ENCODE measurements around the gene ITGB7.

Gene ITGB7, protein sequence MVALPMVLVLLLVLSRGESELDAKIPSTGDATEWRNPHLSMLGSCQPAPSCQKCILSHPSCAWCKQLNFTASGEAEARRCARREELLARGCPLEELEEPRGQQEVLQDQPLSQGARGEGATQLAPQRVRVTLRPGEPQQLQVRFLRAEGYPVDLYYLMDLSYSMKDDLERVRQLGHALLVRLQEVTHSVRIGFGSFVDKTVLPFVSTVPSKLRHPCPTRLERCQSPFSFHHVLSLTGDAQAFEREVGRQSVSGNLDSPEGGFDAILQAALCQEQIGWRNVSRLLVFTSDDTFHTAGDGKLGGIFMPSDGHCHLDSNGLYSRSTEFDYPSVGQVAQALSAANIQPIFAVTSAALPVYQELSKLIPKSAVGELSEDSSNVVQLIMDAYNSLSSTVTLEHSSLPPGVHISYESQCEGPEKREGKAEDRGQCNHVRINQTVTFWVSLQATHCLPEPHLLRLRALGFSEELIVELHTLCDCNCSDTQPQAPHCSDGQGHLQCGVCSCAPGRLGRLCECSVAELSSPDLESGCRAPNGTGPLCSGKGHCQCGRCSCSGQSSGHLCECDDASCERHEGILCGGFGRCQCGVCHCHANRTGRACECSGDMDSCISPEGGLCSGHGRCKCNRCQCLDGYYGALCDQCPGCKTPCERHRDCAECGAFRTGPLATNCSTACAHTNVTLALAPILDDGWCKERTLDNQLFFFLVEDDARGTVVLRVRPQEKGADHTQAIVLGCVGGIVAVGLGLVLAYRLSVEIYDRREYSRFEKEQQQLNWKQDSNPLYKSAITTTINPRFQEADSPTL

DNA sequence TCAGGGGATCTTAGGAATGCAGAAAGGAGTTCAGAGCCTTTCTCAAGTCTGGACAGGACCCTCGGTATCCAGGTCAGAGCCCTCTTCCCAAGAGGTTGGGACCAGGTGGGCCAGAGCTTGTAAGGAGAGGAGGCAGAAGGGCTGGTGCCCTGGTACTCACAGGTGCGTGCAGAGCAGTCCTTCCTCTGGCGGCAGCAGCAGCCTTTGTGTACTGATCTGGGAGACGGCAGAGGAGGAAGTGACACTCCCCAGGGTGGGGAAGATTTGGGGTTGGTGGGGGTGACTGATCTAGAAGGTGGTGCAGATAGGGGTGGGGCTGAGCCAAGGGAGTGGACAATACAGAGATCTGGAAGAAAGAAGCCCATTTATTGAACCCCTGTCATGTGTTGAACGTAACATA, at the start of gene ITGB7:
Gene ITGB7, minus strand, starts transcription at position 210 of the 400 bp plus-strand sequence. CDS start 6,808 bp downstream, outside the sequence.
- Histone ChIP-seq H3K27ac (ENCODE audit: low read depth, low read length) (no peak within 1 kb of the TSS), H3K4me3 (ENCODE audit: low read length) (peak within 1 kb of the TSS; percentile 5), H3K27me3 (ENCODE audit: control insufficient read depth, insufficient read depth, low read length) (no peaks in the 10 kb centered on the region), H3K4me1 (ENCODE audit: control insufficient read depth, insufficient read depth, low read length) (peaks cover 6% of the 10 kb centered on the region), H3K9ac (ENCODE audit: low read length) (no peak within 1 kb of the TSS), H3K36me3 (ENCODE audit: control insufficient read depth, insufficient read depth, low read length) (peaks cover 8% of the 10 kb centered on the region)

DNA sequence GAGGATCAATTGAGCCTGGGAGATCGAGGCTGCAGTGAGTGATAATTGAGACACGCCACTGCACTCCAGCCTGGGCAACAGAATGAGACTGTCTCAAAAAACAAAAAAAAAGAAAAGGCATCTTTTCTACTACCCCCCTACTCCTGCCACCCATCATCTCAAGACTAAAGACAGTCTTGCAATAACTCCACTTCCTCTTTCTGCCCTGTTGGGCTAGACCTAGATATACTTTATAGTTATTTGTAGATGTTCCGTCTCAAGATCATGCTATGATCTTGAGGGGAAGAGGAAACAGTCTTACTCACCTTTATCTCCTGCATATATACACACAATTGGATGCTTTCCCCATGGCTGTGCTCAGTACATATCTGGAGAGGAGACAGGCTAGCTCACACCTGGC, 48.9 kb upstream of the ITGB7 start:
- no peak overlapping the region for H3K27ac ChIP-seq (ENCODE audit: low read depth, low read length)
- no peak overlapping the region for H3K9ac ChIP-seq (ENCODE audit: low read length)
- H3K4me1 ChIP-seq (ENCODE audit: control insufficient read depth, insufficient read depth, low read length): peaks cover 8% of the 10 kb centered on the region
- no peaks in the 10 kb centered on the region for H3K27me3 ChIP-seq (ENCODE audit: control insufficient read depth, insufficient read depth, low read length)
- H3K36me3 ChIP-seq (ENCODE audit: control insufficient read depth, insufficient read depth, low read length): peaks cover 8% of the 10 kb centered on the region
- no peak overlapping the region for H3K4me3 ChIP-seq (ENCODE audit: low read length)

DNA sequence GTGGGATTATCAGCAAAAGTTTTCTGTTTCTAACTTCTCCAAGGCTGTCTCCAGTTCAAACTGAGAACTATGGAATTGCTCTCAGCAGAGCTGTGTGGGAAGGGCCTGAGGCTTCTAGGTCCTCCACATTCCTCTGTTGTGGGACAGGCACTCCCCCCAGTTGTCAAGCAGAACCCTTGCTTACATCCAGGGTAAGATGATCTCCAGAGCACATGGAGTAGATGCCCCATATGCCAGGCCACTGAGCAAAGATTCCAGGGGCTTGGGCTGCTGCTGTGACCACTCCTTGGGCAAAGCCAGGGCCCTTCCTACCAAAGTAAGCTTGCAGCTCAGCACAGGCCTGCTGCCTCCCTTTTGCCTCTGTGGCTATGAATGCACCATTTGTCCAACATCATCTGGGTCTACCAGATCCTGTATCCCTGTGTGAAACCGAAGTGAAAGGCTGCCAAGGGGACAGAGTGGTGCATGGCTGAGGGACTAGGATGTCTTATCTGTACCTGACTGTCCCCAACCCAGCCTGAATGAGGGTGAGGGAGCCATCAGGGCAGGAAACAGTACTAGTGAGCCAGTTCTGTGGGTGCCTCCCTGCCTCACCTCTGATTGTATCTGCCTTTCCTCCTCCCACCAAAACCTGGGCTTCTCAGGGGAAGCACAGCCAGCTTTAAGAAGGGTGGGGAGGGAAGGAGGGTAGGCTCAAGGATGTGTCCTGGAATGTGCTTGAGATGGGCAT, 47.9 kb upstream of the ITGB7 start:
- peaks cover 8% of the 10 kb centered on the region for H3K4me1 ChIP-seq (ENCODE audit: control insufficient read depth, insufficient read depth, low read length)
- no peak overlapping the region for H3K9ac ChIP-seq (ENCODE audit: low read length)
- H3K36me3 ChIP-seq (ENCODE audit: control insufficient read depth, insufficient read depth, low read length): peaks cover 8% of the 10 kb centered on the region
- no peaks in the 10 kb centered on the region for H3K27me3 ChIP-seq (ENCODE audit: control insufficient read depth, insufficient read depth, low read length)
- H3K4me3 ChIP-seq (ENCODE audit: low read length): no peak overlapping the region
- H3K27ac ChIP-seq (ENCODE audit: low read depth, low read length): no peak overlapping the region

DNA sequence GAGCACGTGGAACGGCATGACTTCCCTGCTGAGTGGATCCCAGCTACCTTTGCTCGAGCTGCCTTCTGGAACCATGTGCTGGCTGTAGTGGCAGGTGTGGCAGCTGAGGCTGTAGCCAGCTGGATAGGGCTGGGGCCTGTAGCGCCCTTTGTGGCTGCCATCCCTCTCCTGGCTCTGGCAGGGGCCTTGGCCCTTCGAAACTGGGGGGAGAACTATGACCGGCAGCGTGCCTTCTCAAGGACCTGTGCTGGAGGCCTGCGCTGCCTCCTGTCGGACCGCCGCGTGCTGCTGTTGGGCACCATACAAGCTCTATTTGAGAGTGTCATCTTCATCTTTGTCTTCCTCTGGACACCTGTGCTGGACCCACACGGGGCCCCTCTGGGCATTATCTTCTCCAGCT, 46.2 kb upstream of the ITGB7 start:
- Histone ChIP-seq H3K9ac (ENCODE audit: low read length) (no peak overlapping the region), H3K27ac (ENCODE audit: low read depth, low read length) (no peak overlapping the region), H3K36me3 (ENCODE audit: control insufficient read depth, insufficient read depth, low read length) (peaks cover 8% of the 10 kb centered on the region), H3K4me1 (ENCODE audit: control insufficient read depth, insufficient read depth, low read length) (peaks cover 8% of the 10 kb centered on the region), H3K4me3 (ENCODE audit: low read length) (peak overlapping the region; percentile 96), H3K27me3 (ENCODE audit: control insufficient read depth, insufficient read depth, low read length) (no peaks in the 10 kb centered on the region)

DNA sequence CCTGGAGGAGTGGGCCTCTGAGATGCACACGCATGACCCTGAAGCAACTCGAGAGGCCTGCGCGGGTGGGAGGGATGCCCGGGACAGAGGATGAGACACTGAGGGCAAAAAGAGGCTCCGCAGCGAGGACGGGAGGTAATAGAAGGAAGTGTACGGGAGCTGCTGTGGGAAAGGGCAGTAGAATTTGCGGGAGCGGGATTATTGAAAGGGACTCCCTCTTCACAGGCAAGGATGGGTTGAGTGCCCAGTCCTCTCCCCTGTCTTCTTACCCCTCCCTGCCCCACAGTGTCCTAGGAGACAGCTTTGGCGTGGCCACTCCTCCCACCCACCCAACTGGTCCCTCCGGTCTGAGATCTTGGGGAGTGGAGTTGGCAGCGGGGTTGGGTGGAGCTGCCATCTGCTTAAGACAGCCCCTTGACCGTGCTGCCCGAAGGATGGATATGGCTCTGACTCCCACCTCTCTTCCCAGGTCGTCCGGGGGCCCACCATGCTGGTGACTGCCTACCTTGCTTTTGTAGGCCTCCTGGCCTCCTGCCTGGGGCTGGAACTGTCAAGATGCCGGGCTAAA, 45.4 kb upstream of the ITGB7 start:
- H3K36me3 ChIP-seq (ENCODE audit: control insufficient read depth, insufficient read depth, low read length): peaks cover 8% of the 10 kb centered on the region
- H3K9ac ChIP-seq (ENCODE audit: low read length): peak overlapping the region; percentile 86
- peak overlapping the region; percentile 96 for H3K4me3 ChIP-seq (ENCODE audit: low read length)
- H3K4me1 ChIP-seq (ENCODE audit: control insufficient read depth, insufficient read depth, low read length): peaks cover 8% of the 10 kb centered on the region
- H3K27ac ChIP-seq (ENCODE audit: low read depth, low read length): peak overlapping the region; percentile 86
- H3K27me3 ChIP-seq (ENCODE audit: control insufficient read depth, insufficient read depth, low read length): no peaks in the 10 kb centered on the region

DNA sequence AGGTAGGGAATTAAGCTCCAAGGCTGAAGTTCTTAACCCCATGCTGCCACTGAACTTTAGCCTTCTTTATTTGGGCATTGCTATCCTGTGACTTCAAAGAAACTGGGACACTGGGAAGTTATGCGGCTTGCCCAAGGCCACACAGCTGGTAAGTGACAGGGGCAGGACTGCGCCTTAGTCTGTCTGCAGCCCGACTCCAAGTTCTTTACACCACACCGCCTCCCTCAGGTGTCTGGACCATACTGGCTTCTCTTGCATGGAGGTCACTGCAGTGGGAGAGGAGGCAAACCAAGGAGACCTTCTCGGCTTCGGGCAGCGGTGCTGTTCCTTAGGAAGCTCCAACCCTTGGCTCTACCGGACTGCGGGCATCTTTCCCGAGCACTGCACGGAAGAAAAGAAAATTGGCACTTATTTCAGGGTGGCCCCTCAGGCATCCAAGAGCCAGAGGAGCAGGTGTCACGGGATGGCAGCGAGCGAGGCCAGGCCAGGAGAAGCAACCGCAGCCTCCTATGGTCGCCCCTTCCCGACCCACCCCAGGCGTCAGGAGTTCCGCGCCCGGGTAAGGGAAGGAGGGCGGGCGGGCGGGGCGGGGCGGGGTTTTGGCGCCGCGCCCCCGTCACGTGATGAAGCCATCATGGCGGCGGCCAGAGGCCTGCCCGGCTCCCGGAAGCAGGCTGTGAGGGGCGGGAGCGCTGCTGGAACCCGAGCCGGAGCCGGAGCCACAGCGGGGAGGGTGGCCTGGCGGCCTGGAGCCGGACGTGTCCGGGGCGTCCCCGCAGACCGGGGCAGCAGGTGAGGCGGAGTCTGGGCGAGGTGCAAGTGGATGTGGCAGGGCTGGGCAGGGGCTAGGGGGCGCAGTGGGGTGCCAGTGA, 44.7 kb upstream of the ITGB7 start:
- Histone ChIP-seq H3K27ac (ENCODE audit: low read depth, low read length) (peak overlapping the region; percentile 86), H3K4me1 (ENCODE audit: control insufficient read depth, insufficient read depth, low read length) (peaks cover 8% of the 10 kb centered on the region), H3K9ac (ENCODE audit: low read length) (peak overlapping the region; percentile 86)

DNA sequence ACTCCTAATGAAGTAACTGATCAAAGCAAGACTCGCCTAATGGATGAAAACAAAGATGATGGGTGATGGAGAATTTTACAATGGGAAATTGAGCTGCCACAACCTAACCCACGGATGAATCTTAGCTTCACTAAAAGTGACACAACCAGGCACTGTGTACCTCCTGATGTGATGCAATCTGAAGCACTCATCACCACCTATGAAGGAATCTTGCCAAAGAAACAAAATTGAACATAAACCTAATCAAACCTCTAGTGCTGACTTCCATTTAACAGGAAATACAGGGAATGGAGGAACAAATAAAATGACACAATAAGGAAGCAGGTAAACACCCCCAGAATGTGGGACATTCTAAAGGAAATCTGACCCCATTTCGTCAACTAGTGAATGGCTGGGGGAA, 38.2 kb upstream of the ITGB7 start:
- H3K4me3 ChIP-seq (ENCODE audit: low read length): no peak overlapping the region
- no peak overlapping the region for H3K27ac ChIP-seq (ENCODE audit: low read depth, low read length)
- no peaks in the 10 kb centered on the region for H3K27me3 ChIP-seq (ENCODE audit: control insufficient read depth, insufficient read depth, low read length)
- no peaks in the 10 kb centered on the region for H3K4me1 ChIP-seq (ENCODE audit: control insufficient read depth, insufficient read depth, low read length)
- H3K9ac ChIP-seq (ENCODE audit: low read length): no peak overlapping the region
- H3K36me3 ChIP-seq (ENCODE audit: control insufficient read depth, insufficient read depth, low read length): no peaks in the 10 kb centered on the region

More for the DNA sequence above, 44.7 kb upstream of the ITGB7 start:
- H3K27me3 ChIP-seq (ENCODE audit: control insufficient read depth, insufficient read depth, low read length): no peaks in the 10 kb centered on the region
- H3K36me3 ChIP-seq (ENCODE audit: control insufficient read depth, insufficient read depth, low read length): peaks cover 8% of the 10 kb centered on the region
- peak overlapping the region; percentile 96 for H3K4me3 ChIP-seq (ENCODE audit: low read length)

DNA sequence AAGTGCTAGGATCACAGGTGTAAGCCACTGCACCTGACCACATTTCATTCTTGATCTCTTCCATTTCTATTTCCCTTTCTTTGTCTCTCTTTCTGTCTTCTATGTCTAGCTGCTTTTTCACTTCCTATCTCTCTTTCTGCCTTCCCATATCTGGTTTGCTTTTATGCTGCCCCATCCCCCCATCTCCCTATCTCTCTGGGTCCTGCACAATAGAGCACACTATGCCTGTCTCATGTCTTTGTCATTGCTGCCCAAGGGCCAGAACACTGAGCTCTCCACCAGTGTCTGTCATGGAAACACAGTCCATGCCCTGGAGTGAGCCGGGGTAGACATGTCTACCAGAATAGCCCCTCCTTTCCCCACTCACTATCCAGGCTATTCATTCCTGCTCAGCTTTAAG, 37.3 kb upstream of the ITGB7 start:
- Histone ChIP-seq H3K36me3 (ENCODE audit: control insufficient read depth, insufficient read depth, low read length) (no peaks in the 10 kb centered on the region), H3K4me1 (ENCODE audit: control insufficient read depth, insufficient read depth, low read length) (no peaks in the 10 kb centered on the region), H3K9ac (ENCODE audit: low read length) (no peak overlapping the region), H3K27me3 (ENCODE audit: control insufficient read depth, insufficient read depth, low read length) (no peaks in the 10 kb centered on the region), H3K4me3 (ENCODE audit: low read length) (no peak overlapping the region), H3K27ac (ENCODE audit: low read depth, low read length) (no peak overlapping the region)

DNA sequence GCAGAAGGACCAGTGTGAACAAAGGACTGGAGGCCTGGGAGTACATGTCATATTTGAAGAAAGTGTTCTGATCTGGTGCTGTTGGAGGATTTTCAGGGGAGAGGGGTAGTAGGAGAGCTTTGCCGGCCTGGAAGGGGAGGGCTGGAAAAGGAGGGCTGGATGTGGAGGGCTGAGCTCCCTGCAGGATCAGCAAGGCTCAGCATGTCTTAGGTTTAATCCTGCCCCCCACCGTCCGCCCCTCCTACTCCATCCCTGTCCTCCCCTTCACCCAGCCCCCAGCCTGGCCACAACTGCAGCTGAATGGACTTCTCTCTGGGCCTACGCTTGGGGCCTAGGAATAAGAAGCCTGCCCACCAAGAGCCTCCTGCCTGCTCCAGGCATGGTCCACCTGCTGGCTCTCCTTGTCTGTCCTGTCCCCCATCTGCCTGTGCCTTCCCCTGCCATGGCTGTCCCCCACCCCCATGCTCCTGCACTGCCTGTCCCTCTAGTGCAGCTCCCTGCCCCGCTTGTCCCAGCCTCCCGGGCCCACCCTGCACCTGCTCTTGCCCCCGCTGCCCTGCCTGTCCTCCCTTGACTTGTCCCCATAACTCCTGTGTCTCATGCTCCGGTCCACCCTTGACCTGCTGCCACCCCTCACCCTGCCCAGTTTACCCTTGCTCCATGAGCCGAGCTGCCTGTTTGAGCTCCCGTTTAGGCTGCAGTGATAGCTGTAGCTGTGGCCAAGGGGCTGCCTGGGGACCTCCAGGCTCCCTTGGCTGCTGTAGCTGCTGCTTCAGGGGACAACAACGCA, 34.8 kb upstream of the ITGB7 start:
- H3K4me1 ChIP-seq (ENCODE audit: control insufficient read depth, insufficient read depth, low read length): no peaks in the 10 kb centered on the region
- H3K9ac ChIP-seq (ENCODE audit: low read length): no peak overlapping the region
- H3K4me3 ChIP-seq (ENCODE audit: low read length): no peak overlapping the region
- H3K27ac ChIP-seq (ENCODE audit: low read depth, low read length): no peak overlapping the region
- no peaks in the 10 kb centered on the region for H3K27me3 ChIP-seq (ENCODE audit: control insufficient read depth, insufficient read depth, low read length)
- H3K36me3 ChIP-seq (ENCODE audit: control insufficient read depth, insufficient read depth, low read length): no peaks in the 10 kb centered on the region

DNA sequence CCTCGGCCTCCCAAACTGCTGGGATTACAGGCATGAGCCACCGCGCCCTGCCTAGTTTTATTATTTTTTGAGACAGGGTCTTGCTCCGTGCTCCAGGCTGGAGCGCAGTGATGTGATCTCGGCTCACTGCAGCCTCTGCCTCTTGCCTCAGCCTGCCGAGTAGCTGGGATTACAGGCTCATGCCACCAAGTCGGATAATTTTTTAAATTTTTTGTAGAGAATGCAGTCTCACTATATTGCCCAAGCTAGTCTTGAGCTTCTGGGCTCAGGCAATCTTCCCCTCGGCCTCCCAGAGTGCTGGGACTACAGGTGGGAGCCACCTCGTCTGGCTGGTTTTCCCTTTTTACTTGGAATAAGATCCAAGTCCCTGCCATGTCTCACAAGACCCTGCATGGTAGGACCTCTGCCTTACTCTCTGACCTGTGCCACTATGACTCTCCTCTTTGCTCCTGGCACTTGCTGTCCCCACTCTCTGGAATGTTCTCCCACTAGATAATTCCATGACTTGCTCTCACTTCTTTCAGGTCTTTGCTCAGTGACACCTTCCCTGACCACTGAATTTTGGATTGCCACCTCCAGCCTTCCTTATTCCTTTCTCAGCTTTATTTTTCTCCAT, 32.7 kb upstream of the ITGB7 start:
- Histone ChIP-seq H3K27ac (ENCODE audit: low read depth, low read length) (no peak overlapping the region), H3K4me1 (ENCODE audit: control insufficient read depth, insufficient read depth, low read length) (no peaks in the 10 kb centered on the region), H3K4me3 (ENCODE audit: low read length) (no peak overlapping the region), H3K27me3 (ENCODE audit: control insufficient read depth, insufficient read depth, low read length) (no peaks in the 10 kb centered on the region), H3K36me3 (ENCODE audit: control insufficient read depth, insufficient read depth, low read length) (no peaks in the 10 kb centered on the region), H3K9ac (ENCODE audit: low read length) (no peak overlapping the region)
